ENCODE measurements around the gene RNF180.

RNF180 gene, protein sequence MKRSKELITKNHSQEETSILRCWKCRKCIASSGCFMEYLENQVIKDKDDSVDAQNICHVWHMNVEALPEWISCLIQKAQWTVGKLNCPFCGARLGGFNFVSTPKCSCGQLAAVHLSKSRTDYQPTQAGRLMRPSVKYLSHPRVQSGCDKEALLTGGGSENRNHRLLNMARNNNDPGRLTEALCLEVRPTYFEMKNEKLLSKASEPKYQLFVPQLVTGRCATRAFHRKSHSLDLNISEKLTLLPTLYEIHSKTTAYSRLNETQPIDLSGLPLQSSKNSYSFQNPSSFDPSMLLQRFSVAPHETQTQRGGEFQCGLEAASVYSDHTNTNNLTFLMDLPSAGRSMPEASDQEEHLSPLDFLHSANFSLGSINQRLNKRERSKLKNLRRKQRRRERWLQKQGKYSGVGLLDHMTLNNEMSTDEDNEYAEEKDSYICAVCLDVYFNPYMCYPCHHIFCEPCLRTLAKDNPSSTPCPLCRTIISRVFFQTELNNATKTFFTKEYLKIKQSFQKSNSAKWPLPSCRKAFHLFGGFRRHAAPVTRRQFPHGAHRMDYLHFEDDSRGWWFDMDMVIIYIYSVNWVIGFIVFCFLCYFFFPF

GRCh38 chr5:64165500-64166200 lies at the start of gene RNF180:
Gene RNF180 (plus strand): TSS chr5:64165843. CDS start chr5:64200808, 34,965 bp downstream.
- no peak for DNase-seq (ENCODE audit: low read depth in 4 of 4, low spot score in 1 of 4)

DNA sequence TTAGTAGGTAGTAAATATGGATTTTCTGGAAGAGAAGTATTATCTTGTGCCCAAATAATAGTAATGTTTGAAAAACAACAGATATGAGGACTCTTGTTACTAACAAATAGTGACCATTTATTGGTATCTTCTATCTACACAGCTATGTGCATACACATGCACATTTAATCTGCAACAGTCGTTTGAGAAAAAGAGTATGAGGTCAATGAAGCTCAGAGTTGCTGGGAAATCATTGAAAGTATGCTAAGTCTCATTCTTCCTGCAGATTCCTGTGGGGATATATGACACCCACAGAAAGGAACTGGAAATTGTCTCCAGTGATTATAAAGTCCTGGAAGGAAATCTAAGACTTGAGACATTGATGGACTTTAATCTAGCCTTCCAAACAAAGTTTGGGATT lies 40.1 kb upstream of the RNF180 start:
- no peak for DNase-seq (ENCODE audit: low read depth in 4 of 4, low spot score in 1 of 4)

DNA sequence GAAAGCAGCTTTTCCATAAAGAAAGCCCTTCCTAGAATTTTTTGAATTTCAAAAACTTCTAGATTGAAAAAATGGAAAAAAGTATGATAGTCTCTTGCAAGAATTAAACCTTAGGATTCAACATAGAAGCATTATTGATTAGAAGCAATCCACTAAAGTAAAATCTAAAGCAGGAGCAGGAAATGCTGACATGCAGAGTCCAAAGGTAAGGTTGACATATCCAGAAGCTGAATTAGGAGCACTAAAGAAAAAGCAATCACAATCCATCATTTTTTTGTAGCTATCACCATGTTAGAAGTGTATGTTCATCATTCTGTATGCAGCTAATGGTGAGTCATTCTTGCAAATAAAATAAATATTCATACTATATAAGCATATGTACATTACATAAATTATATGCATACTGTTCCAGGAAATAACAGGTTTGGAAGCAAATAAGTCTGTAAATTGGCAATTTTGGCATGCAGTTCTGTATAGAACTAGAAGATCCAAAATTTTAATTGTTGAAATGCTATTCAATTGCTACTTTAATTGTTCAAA lies 39.4 kb upstream of the RNF180 start:
- no peak for DNase-seq (ENCODE audit: low read depth in 4 of 4, low spot score in 1 of 4)

DNA sequence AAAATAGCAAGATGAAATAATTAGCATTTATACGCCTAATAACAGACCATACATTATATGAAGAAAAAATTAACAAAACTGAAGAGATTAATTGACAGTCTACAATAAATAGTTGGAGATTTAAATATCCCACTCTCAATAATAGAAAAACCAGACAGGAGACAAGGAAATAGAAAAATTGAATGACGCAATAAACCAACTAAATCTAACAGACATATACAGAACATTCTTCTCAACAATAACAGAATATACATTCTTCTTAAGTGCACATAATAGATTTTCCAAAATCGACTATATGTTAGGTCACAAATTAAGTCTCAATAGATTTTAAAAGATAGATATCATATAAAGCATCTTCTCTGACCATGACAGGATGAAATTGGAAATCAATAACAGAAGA lies 25.6 kb upstream of the RNF180 start:
- DNase-seq (ENCODE audit: low read depth in 4 of 4, low spot score in 1 of 4) = no peak

DNA sequence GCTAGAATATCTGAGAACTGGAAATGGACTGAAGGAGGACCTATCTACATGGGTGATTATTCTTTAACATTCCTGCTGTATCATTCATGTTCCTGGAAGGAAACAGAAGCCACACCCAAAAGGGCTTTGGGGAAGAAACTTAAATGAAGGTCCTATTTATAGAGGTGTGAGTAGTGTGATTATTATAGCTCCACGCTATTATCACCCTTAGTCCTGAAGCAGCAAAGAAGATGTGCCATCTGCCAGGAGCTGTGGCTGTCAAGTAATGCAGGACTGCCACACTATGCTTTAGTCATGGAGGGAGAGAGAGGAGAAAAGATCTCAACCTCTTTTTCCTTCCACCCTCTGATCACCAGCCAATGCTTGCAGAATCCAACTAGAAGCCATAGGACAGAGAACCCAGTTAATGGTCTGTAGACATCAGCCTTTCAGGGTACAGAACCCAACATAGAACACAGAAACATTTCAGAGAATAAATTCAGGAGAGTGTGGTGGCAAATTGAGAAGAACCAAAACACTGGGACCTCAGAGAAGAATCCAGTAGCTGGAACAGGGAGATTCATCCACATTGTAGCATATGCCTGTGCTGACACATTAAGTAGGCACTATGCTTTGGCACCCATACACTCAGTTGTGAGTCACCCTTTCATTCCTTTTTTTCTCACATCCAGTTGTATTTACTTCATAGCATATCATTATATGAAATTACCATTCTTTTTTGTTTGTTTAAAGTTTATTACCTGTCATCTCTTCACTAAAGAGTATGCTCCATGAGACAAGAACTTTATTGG lies 21.0 kb upstream of the RNF180 start:
- DNase-seq (ENCODE audit: low read depth in 4 of 4, low spot score in 1 of 4) = no peak

GRCh38 chr5:64145216-64145895 lies 20.3 kb upstream of the RNF180 start:
- DNase-seq (ENCODE audit: low read depth in 4 of 4, low spot score in 1 of 4) = no peak

GRCh38 chr5:64147379-64147778 lies 18.3 kb upstream of the RNF180 start:
- no peak for DNase-seq (ENCODE audit: low read depth in 4 of 4, low spot score in 1 of 4)

DNA sequence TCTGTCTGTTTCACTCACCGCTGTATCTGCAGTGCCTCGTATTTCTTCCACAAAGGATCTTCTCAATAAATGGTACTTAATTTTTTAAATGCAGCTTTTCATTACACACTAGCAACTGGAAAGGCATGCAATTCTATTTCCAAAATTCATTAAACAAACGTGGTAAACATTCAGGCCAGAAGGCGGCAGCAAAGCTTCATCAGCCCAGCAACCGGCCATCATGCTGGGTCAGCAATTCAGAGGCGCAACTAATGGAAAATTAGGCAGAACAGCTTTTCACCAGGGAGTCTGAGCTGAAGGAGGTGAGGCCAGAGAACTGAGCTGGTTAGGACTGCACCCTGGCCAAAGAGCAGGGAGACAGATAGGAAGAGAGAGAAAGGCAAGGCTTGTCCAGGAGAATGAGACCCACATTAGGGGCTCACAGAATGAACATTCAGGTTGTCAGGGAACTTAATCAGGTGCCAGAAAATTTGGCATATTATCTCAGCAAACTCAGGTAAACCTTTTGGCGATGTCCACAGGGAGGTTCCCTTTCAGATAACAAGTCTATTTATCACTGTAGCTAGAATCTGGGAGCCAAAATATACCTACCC lies 17.7 kb upstream of the RNF180 start:
- no peak for DNase-seq (ENCODE audit: low read depth in 4 of 4, low spot score in 1 of 4)

- no peak for DNase-seq (ENCODE audit: low read depth in 4 of 4, low spot score in 1 of 4)
These were observed 16.4 kb upstream of the RNF180 start for GRCh38 chr5:64149268-64149667.

GRCh38 chr5:64149857-64150521 lies 15.7 kb upstream of the RNF180 start:
- no peak for DNase-seq (ENCODE audit: low read depth in 4 of 4, low spot score in 1 of 4)

DNA sequence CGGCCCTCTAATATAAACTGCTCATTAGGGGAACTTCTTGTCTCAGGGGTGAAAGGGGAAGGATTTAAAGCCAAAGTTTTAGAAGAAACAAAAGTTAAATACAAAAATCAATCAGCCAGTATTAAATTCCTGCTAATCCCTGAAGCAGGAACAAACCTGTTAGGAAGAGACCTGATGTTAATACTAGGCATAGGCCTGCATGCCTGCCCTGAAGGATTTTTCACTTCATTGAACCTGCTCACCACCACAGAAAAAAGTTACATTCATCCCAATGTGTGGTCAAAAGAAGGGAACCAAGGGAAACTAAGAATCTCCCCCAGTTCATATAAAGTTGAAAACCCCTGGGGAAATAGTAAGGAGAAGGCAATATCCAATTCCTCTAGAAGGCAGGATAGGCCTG lies 9.4 kb upstream of the RNF180 start:
- DNase-seq (ENCODE audit: low read depth in 4 of 4, low spot score in 1 of 4) = no peak

GRCh38 chr5:64158827-64159226 lies 6.8 kb upstream of the RNF180 start:
- no peak for DNase-seq (ENCODE audit: low read depth in 4 of 4, low spot score in 1 of 4)

- DNase-seq (ENCODE audit: low read depth in 4 of 4, low spot score in 1 of 4) = no peak
These were observed 5.4 kb upstream of the RNF180 start for GRCh38 chr5:64160201-64160600.

DNA sequence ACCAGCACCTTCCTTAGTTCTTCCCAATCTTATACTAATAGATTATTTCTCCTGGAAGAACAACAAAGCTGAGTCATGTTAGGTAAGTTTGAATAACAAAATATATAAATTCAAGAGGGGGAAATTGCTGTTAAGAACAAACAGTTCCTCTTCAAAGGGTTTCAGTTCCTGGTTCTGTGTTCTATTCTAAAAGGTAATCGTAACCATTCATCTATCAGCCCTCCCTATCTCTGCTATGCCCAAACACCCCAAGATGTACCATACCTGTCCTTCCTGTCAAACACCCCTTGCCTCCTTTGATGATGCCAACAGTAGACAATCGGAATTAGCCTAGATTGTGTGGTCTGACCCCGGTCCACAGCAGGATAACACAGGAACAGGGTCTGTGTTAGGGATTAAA lies 4.2 kb upstream of the RNF180 start:
- DNase-seq (ENCODE audit: low read depth in 4 of 4, low spot score in 1 of 4) = no peak

- DNase-seq (ENCODE audit: low read depth in 4 of 4, low spot score in 1 of 4) = no peak
These were observed 2.5 kb upstream of the RNF180 start for GRCh38 chr5:64163135-64163534.

- no peak for DNase-seq (ENCODE audit: low read depth in 4 of 4, low spot score in 1 of 4)
These were observed 1.9 kb upstream of the RNF180 start for GRCh38 chr5:64163746-64164145.

- no peak for DNase-seq (ENCODE audit: low read depth in 4 of 4, low spot score in 1 of 4)
These were observed 1.5 kb upstream of the RNF180 start for GRCh38 chr5:64164166-64164565.

DNA sequence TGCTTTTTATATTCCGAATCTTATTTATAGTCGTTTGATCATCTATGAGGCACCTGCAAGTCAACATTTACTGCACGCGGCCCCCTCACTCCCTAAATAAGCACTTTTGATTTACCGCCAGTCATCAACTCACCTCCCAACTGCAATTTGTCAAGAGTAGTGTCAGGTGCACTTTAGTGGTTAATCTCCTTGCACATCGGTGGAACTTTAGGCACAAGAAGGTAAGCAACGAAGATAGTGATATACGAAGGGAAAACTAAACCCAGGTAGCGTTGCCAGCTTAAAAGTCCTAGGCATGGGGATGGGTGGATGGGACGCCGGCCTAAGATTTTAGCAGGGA lies 513 bp upstream of the RNF180 start:
- no peak for DNase-seq (ENCODE audit: low read depth in 4 of 4, low spot score in 1 of 4)

DNA sequence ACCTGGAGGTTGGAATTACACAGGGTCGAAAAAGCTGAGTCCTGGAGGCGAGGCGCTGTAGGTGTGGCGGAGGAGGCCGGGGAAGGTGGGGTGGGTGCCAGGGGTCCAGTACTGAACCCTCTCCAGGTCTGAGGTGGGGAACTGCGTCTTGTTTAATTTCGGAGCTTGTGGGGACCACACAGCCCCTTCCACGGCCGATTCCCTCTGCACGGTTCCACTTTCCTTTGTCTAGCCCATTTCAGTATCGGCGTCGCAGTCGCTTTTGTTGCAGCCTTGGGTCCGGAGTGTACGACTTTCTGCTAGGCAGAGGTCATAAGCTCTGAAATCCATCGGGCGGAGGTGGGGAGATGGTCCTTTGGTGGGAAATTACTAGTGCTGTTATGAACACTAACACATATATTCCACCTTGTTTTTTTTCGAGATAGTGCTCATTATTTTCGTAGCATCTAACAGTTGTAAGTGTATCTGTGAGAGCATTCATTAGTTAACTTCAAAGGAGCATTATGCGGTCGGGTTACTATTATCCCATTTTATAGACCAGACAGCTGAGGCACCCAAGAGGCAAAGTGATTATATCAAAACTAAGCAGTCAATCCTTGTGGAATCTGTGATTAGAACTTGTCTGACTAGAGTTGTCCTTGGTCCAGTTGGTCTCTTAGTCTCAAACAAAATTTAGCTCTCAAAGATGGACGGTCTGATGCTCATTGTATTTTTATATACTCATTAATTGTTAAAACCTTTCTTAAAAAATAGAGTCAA lies 737 bp downstream of the RNF180 start:
- no peak for DNase-seq (ENCODE audit: low read depth in 4 of 4, low spot score in 1 of 4)

Data from stimulated activated CD4-positive, alpha-beta T cell treated with anti-CD3 and anti-CD28 coated beads, Interleukin-1b, Interleukin-23, amount 100 ng/mL, for 24 hours (primary cell).